H9 (cell line): ENCODE measurements around the gene L1CAM. TPM values are rescaled to one million over a fixed set of nuclear protein-coding genes. Genes with fewer than 3 reads are reported as not detected.

Experiments used
- DNase-seq: peaks from one replicate; pipeline ENCODE4 v3.0.0-alpha.2; 2017
- H2AFZ ChIP-seq: one replicate; pipeline ENCODE4 v1.6.1; 2013; ENCODE audit warnings: mild to moderate bottlenecking, low read length, control low read depth, moderate library complexity
- H2AK5ac ChIP-seq: 2 replicates; pipeline ENCODE4 v1.6.1; 2013; ENCODE audit warnings: low read length, control low read depth, mixed read lengths; ENCODE audit not compliant: insufficient read length
- H2BK120ac ChIP-seq: one replicate; pipeline ENCODE4 v1.6.1; 2013; ENCODE audit warnings: low read depth, mild to moderate bottlenecking, low read length, control low read depth, inconsistent platforms; ENCODE audit not compliant: poor library complexity, severe bottlenecking
- H2BK12ac ChIP-seq: 2 replicates; pipeline ENCODE4 v1.6.1; 2013; ENCODE audit warnings: low read length, control low read depth, mixed read lengths, low read depth; ENCODE audit not compliant: insufficient read length
- H2BK15ac ChIP-seq: 2 replicates; pipeline ENCODE4 v1.6.1; 2013; ENCODE audit warnings: low read depth, low read length, control low read depth
- H2BK20ac ChIP-seq: one replicate; pipeline ENCODE4 v1.6.1; 2013; ENCODE audit warnings: low read depth, mild to moderate bottlenecking, low read length, control low read depth, inconsistent platforms; ENCODE audit not compliant: poor library complexity, severe bottlenecking
- H2BK5ac ChIP-seq: 2 replicates; pipeline ENCODE4 v1.6.1; 2013; ENCODE audit warnings: low read length, control low read depth, mixed read lengths; ENCODE audit not compliant: insufficient read length
- H3K14ac ChIP-seq: 2 replicates; pipeline ENCODE4 v1.6.1; 2013; ENCODE audit warnings: low read length, control low read depth; ENCODE audit not compliant: insufficient read depth
- H3K18ac ChIP-seq: 2 replicates; pipeline ENCODE4 v1.6.1; 2013; ENCODE audit warnings: low read depth, mild to moderate bottlenecking, mixed read lengths, low read length, control low read depth; ENCODE audit not compliant: insufficient read length
- H3K23ac ChIP-seq: 2 replicates; pipeline ENCODE4 v1.6.1; 2013; ENCODE audit warnings: low read length, control low read depth, mixed read lengths, low read depth; ENCODE audit not compliant: insufficient read length
- H3K23me2 ChIP-seq: 2 replicates; pipeline ENCODE4 v1.6.1; 2013; ENCODE audit warnings: low read depth, mild to moderate bottlenecking, mixed read lengths, low read length, control low read depth; ENCODE audit not compliant: insufficient read length, poor library complexity, severe bottlenecking
- H3K27ac ChIP-seq: 2 replicates; pipeline ENCODE4 v1.5.1; 2013; ENCODE audit warnings: low read length, control low read depth, mixed read lengths, low read depth; ENCODE audit not compliant: insufficient read length
- H3K27me3 ChIP-seq: 2 replicates; pipeline ENCODE4 v1.6.1; 2013; ENCODE audit warnings: low read length, control low read depth, inconsistent platforms; ENCODE audit not compliant: insufficient read depth
- H3K4ac ChIP-seq: 2 replicates; pipeline ENCODE4 v1.6.1; 2013; ENCODE audit warnings: low read depth, mild to moderate bottlenecking, control low read depth, inconsistent platforms, low read length, moderate library complexity
- H3K4me1 ChIP-seq: 2 replicates; pipeline ENCODE4 v1.6.1; 2013; ENCODE audit warnings: low read length, control low read depth, inconsistent platforms; ENCODE audit not compliant: insufficient read depth
- H3K4me2 ChIP-seq: 2 replicates; pipeline ENCODE4 v1.6.1; 2013; ENCODE audit warnings: low read length, control low read depth, mixed read lengths; ENCODE audit not compliant: insufficient read length, insufficient read depth
- H3K56ac ChIP-seq: 2 replicates; pipeline ENCODE4 v1.6.1; 2013; ENCODE audit warnings: low read depth, mild to moderate bottlenecking, mixed read lengths, low read length, control low read depth; ENCODE audit not compliant: insufficient read length
- H3K79me1 ChIP-seq: 2 replicates; pipeline ENCODE4 v1.6.1; 2013; ENCODE audit warnings: low read depth, mild to moderate bottlenecking, moderate library complexity, low read length, control low read depth, inconsistent platforms; ENCODE audit not compliant: insufficient read depth, poor library complexity, severe bottlenecking
- H3K79me2 ChIP-seq: 2 replicates; pipeline ENCODE4 v1.6.1; 2013; ENCODE audit warnings: low read length, control low read depth, inconsistent platforms; ENCODE audit not compliant: insufficient read depth
- H3K9ac ChIP-seq: 2 replicates; pipeline ENCODE4 v1.6.1; 2013; ENCODE audit warnings: low read length, control low read depth, mixed read lengths; ENCODE audit not compliant: insufficient read length; ENCODE audit errors: extremely low read depth
- H3K9me3 ChIP-seq: one replicate; pipeline ENCODE4 v1.6.1; 2013; ENCODE audit warnings: low read depth, low read length, inconsistent platforms; ENCODE audit not compliant: control insufficient read depth
- H3T11ph ChIP-seq: one replicate; pipeline ENCODE4 v1.6.1; 2013; ENCODE audit warnings: mild to moderate bottlenecking, low read length, control low read depth, inconsistent platforms
- H4K20me1 ChIP-seq: one replicate; pipeline ENCODE4 v1.6.1; 2013; ENCODE audit not compliant: control insufficient read depth, insufficient read length, insufficient read depth
- H4K5ac ChIP-seq: 2 replicates; pipeline ENCODE4 v1.6.1; 2013; ENCODE audit warnings: low read depth, mild to moderate bottlenecking, mixed read lengths, low read length, control low read depth; ENCODE audit not compliant: insufficient read length
- H4K8ac ChIP-seq: replicated peaks from 2 replicates; pipeline ENCODE4 v1.6.1; 2013; ENCODE audit warnings: low read length, control low read depth, mixed read lengths, low read depth; ENCODE audit not compliant: insufficient read length
- H4K91ac ChIP-seq: 2 replicates; pipeline ENCODE4 v1.6.1; 2013; ENCODE audit warnings: low read depth, mild to moderate bottlenecking, moderate library complexity, mixed read lengths, low read length, control low read depth; ENCODE audit not compliant: insufficient read length
- H3K27ac Mint-ChIP-seq, 3 experiments: 2 replicates in 2 of 3; 3 replicates in 1 of 3; pipeline ENCODE4 v1.8.0; 2020 to 2021; ENCODE audit warnings: mixed read lengths in 3 of 3, mild to moderate bottlenecking in 1 of 3, moderate library complexity in 1 of 3
- H3K27me3 Mint-ChIP-seq: 2 replicates; pipeline ENCODE4 v1.8.0; 2021; ENCODE audit warnings: low read depth, mild to moderate bottlenecking, moderate library complexity, mixed read lengths
- H3K36me3 Mint-ChIP-seq, 3 experiments: 2 replicates in 2 of 3; 3 replicates in 1 of 3; pipeline ENCODE4 v1.8.0; 2020 to 2021; ENCODE audit warnings: low read depth in 3 of 3, mixed read lengths in 3 of 3; ENCODE audit not compliant: insufficient read depth in 1 of 3
- H3K4me1 Mint-ChIP-seq, 2 experiments: 2 replicates each; pipeline ENCODE4 v1.8.0; 2020; ENCODE audit warnings: mixed read lengths in 2 of 2
- H3K4me3 Mint-ChIP-seq, 2 experiments: 2 replicates in 1 of 2; 3 replicates in 1 of 2; pipeline ENCODE4 v1.8.0; 2020 to 2021; ENCODE audit warnings: mild to moderate bottlenecking in 2 of 2, mixed read lengths in 2 of 2, moderate library complexity in 1 of 2
- H3K9me3 Mint-ChIP-seq, 2 experiments: 2 replicates in 1 of 2; 3 replicates in 1 of 2; pipeline ENCODE4 v1.8.0; 2020; ENCODE audit warnings: mild to moderate bottlenecking in 2 of 2, mixed read lengths in 2 of 2, moderate library complexity in 1 of 2
- WGBS: extraction: QIAGEN DNeasy Blood & Tissue Kit; methylation state at CpG from one replicate; pipeline ENCODE4 v1.1.7; 2013; ENCODE audit warnings: missing lambda C conversion rate, low lambda C conversion rate, mixed read lengths; ENCODE audit not compliant: insufficient read length; ENCODE audit errors: extremely low coverage; 5-methylcytosine and 5-hydroxymethylcytosine counted together
- total RNA-seq: library from RNA; stranded (reverse); gene quantifications from 2 replicates; pipeline ENCODE4 v1.2.1, GENCODE V29; 2021
- TF ChIP-seq, protein P1 (sequence below): fragments of 200-600 bp; sonication (generic); conservative IDR thresholded peaks from 3 replicates; pipeline ENCODE4 v1.8.0; 2021; ENCODE audit warnings: antibody characterized with exemption, mild to moderate bottlenecking

L1CAM gene
- total RNA-seq, 1 experiment from 2014 or later = 22.7 TPM

DNA sequence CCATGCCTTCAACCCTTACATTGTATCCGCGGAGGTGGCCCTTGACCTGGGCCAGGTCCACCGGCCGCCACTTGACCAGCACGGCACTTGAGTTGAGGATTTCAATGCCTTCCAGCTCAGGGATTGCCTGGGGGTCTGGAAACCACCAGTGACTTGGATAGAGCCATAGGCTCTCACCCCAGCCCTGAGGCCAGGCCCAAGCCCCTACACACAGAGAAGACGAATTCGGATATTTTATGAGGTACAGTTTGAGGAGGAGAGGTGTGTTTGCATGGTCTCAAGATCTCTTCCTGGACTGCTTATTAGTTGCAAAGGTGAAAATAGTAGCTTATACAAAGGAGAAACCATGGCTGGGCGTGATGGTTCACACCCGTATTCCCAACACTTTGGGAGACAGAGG lies 20.3 kb downstream of the L1CAM start:
- Histone ChIP-seq H3K14ac (no peak overlapping the region), H3K4me1 (no peaks in the 10 kb centered on the region), H3T11ph (no peak overlapping the region), H2AK5ac (no peak overlapping the region), H3K4ac (no peak overlapping the region), H3K79me2 (no peaks in the 10 kb centered on the region), H2BK15ac (no peak overlapping the region), H2AFZ (no peak overlapping the region), H3K9ac (no peak overlapping the region), H4K20me1 (no peaks in the 10 kb centered on the region), H4K5ac (no peak overlapping the region), H3K23ac (no peak overlapping the region), H4K8ac (no peak overlapping the region), H3K56ac (no peak overlapping the region), H3K9me3 (peaks cover 21% of the 10 kb centered on the region), H3K27me3 (no peaks in the 10 kb centered on the region), H3K27ac (no peak overlapping the region), H4K91ac (no peak overlapping the region), H2BK5ac (no peak overlapping the region), H2BK120ac (no peak overlapping the region), H3K18ac (no peak overlapping the region), H2BK12ac (no peak overlapping the region), H3K79me1 (no peaks in the 10 kb centered on the region), H2BK20ac (no peak overlapping the region), H3K4me2 (no peak overlapping the region), H3K23me2 (no peaks in the 10 kb centered on the region)
- TF ChIP-seq, protein P1, sequence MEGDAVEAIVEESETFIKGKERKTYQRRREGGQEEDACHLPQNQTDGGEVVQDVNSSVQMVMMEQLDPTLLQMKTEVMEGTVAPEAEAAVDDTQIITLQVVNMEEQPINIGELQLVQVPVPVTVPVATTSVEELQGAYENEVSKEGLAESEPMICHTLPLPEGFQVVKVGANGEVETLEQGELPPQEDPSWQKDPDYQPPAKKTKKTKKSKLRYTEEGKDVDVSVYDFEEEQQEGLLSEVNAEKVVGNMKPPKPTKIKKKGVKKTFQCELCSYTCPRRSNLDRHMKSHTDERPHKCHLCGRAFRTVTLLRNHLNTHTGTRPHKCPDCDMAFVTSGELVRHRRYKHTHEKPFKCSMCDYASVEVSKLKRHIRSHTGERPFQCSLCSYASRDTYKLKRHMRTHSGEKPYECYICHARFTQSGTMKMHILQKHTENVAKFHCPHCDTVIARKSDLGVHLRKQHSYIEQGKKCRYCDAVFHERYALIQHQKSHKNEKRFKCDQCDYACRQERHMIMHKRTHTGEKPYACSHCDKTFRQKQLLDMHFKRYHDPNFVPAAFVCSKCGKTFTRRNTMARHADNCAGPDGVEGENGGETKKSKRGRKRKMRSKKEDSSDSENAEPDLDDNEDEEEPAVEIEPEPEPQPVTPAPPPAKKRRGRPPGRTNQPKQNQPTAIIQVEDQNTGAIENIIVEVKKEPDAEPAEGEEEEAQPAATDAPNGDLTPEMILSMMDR = no peak
- no peak for DNase-seq
- peaks cover 65 to 85% of the 10 kb centered on the region in 2 experiments for H3K9me3 Mint-ChIP-seq
- H3K27me3 Mint-ChIP-seq = no peaks in the 10 kb centered on the region; the same call in none of the 2 replicates
- no peak overlapping the region; a peak in 1 of 5 replicates for H3K4me3 Mint-ChIP-seq
- no peak overlapping the region for H3K27ac Mint-ChIP-seq
- WGBS = no CpG with 5 or more reads among the region's 9 CpGs
- peaks cover 13 to 35% (median 13%) of the 10 kb centered on the region in 3 experiments for H3K36me3 Mint-ChIP-seq
- H3K4me1 Mint-ChIP-seq = peaks cover 12 to 27% of the 10 kb centered on the region in 2 experiments
